ENCODE results near the gene C16orf54.
A peak's percentile ranks its signal among the peaks of the same experiment; 100 is the strongest.
"Not testable (repeated sequence)": the region's sequence is repeated elsewhere in the genome, so short reads cannot be mapped to it uniquely, and the experiment has no call there.

Gene C16orf54

GRCh38 chr16:29738514-29738913, 7.3 kb downstream of the C16orf54 start:
- DNase-seq, result no peak

- no peak for DNase-seq
Measured at GRCh38 chr16:29737713-29738112, 8.1 kb downstream of the C16orf54 start.

DNA sequence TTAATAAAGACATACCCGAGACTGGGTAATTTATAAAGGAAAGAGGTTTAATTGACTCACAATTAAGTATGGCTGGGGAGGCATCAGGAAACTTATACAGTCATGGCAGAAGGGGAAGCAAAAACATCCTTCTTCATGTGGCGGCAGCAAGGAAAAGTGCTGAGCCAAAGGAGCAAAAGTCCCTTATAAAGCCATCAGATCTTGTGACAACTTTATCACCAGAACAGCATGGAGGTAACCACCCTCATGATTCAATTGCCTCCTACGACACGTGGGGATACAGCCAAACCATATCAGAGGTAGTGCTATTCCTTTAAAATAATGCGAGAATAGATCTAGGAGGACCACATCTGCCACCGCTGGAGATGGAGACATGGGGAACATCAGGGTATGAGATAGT, 9.0 kb downstream of the C16orf54 start:
- no peak for DNase-seq

DNA sequence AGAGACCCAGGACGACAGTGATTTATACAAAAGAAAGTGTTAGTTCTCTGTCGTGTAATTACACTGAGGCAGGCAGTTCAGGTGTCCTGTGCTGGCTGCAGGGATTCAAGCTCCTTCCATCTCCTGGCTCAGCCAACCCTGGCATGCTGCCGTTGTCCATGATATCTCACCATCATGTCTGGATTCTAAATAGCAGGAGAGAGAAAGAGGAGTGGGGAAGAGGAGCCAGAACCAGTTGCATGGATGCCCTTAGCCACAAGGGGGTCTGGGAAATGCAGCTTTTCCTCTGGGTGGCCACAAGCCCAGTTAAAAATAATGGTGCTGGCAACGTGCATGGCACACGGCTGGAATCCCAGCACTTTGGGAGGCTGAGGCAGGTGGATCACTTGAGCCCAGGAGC, 9.7 kb downstream of the C16orf54 start:
- DNase-seq, result no peak

- DNase-seq, result no peak
Measured at GRCh38 chr16:29734786-29735185, 11.0 kb downstream of the C16orf54 start.

DNA sequence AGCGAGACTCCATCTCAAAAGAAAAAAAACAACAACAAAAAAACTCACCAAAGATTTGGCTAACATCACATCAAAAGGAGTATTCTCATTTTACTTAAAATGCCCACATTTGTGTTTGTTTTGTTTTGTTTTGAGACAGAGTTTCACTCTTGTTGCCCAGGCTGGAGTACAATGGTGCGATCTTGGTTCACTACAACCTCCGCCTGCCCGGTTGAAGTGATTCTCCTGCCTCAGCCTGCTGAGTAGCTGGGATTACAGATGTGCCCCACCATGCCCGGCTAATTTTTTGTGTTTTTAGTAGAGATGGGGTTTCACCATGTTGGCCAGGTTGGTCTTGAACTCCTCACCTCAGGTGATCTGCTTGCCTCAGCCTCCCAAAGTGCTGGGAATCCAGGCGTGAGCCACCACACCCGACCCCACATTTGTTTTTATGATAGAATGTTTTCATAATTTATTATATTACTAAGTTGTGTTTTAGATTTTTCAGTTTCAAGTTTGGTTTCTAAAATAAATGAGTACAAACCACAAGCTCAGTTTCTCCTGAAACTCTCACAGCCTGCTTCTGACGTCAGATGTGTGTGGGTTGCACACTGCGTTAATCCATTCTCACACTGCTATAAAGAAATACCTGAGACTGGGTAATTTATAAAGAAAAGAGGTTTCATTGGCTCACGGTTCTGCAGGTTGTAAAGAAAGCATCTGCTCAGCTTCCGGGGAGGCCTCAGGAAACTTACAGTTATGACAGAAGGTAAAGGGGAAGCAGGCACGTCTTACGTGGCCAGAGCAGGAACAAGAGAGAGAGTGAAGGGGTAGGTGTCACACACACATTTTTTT, 13.8 kb downstream of the C16orf54 start:
- not testable (repeated sequence) for DNase-seq

GRCh38 chr16:29730649-29731048, 15.1 kb downstream of the C16orf54 start:
- no peak for DNase-seq

DNA sequence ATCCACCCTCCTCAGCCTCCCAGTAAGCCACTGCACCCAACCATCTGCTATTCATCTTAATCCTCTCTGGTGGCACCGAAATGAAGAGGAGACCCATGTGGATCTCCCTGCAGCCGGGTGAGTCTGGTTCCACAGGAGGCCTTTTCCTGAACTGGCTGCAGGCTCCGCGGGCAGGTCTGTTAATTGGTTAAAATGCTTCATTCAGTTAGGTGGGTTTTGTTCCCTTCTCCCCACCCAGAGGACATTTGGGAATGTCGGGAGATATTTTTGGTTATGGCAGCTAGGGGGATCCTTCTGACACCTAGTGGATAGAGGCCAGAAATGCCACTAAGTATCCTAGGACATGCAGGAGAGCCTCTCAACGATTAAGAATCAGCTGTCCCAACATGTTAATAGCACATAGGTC, 16.7 kb downstream of the C16orf54 start:
- no peak for DNase-seq

DNA sequence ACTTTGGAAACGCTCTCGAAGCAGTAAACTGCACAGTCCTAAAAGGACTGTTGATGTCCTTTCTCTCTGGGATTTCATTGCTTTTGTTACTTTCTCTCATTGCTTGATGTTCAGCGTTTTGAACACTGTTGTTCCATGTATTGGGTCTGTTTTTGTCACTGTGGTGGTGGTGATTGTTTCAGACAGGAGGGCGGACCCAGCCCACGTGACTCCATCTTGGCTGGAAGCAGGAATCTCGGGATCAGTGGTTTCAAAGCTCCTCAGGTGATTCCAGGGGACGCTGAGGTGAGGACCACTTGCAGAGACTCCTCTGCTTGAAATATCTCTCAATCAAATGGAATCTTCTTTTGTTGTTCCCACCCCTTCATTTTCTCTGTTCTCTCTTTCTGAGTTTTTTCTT, 18.3 kb downstream of the C16orf54 start:
- DNase-seq, result no peak

DNA sequence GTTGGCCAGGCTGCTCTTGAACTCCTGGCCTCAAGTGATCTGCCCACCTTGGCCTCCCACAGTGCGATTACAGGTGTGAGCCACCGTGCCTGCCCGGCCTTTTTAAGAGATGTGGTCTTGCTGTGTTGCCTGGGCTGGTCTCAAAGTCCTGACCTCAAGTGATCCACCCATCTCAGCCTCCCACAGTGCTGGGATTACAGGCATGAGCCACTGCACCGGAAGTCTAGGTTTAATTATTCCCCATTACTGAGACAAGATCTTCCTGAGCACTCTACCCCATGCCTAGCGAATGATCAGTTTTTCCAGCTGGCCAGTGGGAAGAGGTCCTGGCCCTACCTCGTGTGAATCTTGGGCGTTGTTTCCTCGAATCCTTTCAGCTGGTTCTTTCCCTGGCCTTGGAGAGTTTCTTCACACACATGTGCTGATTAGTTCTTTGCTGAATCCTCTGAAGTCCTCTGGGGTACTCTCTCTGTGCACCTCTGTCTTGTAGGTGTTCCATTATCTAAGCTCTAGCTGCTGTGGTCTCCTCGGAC, 18.9 kb downstream of the C16orf54 start:
- no peak for DNase-seq

GRCh38 chr16:29721167-29721879, 24.5 kb downstream of the C16orf54 start:
- peak; percentile 82 for DNase-seq

GRCh38 chr16:29720703-29721102, 25.1 kb downstream of the C16orf54 start:
- no peak for DNase-seq

GRCh38 chr16:29719063-29719462, 26.7 kb downstream of the C16orf54 start:
- no peak for DNase-seq

GRCh38 chr16:29717113-29717512, 28.7 kb downstream of the C16orf54 start:
- no peak for DNase-seq

DNA sequence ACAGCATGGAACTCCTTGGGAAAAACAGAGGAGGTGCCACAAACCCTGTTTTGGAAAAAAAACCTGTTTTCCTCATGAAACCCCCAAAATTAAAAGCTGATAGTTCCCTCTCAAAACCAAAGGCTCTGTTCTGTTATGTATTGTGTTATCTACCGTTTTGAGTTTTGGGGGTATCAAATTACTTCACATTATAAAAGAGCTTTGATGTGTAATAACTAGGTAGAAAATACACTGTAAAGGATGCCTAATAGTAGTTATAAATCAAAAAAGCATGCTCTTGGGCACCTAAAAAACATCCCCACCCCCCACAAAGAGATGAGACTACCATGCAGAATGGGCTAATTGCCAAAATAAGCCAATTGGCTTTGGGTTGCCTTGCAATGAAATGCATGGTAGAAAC, 30.8 kb downstream of the C16orf54 start:
- no peak for DNase-seq

DNA sequence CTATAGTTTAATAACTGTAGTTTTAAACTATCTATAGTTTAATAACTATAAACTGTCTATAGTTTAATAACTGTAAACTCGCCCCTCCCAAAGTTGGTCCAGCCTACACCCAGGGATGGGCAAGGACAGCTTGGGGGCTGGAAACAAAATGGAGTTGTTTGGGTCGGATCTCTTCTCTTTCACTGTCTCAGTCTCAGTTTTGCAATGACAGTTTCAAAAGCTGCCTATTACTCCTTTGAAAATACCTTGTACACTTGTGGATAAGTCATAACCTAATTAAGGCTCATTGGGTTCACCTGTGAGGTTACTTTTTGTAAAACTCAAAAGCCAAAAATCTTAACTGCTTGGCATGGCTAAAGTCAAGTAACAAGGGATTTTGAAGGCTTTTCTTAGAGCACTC, 31.4 kb downstream of the C16orf54 start:
- DNase-seq, result no peak

- DNase-seq, result no peak
Measured at GRCh38 chr16:29712809-29713208, 33.0 kb downstream of the C16orf54 start.

GRCh38 chr16:29710227-29711219, 35.3 kb downstream of the C16orf54 start:
- no peak for DNase-seq

DNA sequence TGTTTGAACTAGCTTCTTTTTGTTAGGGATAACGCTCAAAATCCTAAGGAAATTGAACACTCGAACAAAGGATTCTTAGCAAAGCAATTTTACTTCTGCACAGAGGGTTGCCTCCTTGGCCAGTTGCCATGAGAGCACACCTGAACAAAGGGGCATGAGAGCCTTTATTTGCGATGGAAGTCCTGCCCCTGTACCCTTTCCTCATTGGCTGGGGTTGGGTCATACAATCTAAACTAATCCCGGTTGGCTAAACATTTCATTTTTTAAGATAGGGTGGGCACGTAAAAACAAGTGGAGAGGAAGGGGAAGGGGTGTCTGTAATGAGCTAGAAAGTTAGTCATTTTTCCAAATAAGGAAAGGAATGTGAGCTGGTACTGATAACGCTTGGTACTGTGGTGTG, 36.1 kb downstream of the C16orf54 start:
- not testable (repeated sequence) for DNase-seq

DNA sequence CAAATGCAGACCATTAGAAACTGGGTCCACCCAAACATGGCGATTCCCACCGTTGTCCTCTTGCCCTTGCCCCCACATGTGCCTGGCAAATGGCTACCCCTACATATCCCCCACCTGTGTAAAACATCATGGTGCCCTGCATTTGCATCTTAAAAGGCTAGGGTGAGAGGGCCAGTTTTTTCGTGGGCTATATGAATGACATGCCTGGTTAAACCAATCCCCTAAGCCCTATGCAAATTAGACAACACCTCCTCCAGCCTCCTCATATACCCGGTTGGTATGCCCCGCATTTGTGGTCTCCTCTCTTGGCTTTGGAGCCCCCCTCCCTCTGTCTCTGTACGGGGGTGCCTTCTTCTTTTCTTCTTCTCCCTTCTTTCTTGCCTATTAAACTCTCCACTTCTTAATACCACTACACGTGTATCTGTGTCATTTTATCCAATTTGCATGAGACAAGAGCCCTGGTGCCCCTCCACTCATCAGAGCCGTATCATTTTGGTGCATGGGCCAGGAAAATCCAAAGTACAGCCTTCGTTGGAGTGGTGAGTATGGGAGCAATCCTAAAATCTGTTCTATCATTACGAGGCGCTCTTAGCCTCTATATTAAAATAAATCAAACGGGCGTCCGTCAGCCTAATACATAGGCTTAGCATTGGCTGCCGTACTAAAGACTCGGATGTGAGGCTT, 36.7 kb downstream of the C16orf54 start:
- no peak for DNase-seq

GRCh38 chr16:29707160-29707559, 38.6 kb downstream of the C16orf54 start:
- DNase-seq, result not testable (repeated sequence)

DNA sequence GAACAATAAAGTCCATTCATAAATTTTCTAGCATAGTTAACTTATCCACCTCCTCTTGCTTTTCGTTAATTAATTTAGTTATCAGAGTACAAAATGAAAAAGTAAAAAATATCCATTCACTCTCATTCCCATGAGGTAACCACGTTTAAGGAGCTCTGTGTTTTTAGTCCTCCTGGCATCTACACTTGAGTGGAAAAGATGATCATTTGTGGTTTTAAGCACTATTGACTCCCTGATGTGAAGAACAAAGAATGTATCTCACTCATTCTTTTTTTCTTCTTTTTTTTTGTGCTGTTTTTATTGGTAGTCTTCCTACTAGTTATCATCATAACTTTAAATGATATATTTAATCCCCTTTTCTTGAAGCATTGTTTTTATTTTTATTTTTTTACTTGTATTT, 40.8 kb downstream of the C16orf54 start:
- DNase-seq, result no peak

All from femur (tissue), 1 donor.